Activated B cell treated with CpG ODN at 0.5 μM for 24 hours (primary cell): Measurements from ENCODE around the gene SEPTIN2. TPM values are rescaled to one million over a fixed set of nuclear protein-coding genes. Genes with fewer than 3 reads are reported as not detected.

Experiments
- ATAC-seq: fragments of 200-7000 bp; cut with Tn5 transposase; one replicate; pipeline ENCODE4 v1.10.0; 2021; ENCODE audit warnings: low read depth, mild to moderate bottlenecking, moderate library complexity
- CTCF ChIA-PET: fragments of 350-600 bp; sonication (Branson Sonifier 250); formaldehyde crosslinking; loops from one replicate; lab custom pipeline; 2021; ENCODE audit warnings: antibody characterized with exemption; lab: Charles Lee
- POLR2A ChIA-PET: fragments of 350-600 bp; sonication (Branson Sonifier 250); formaldehyde crosslinking; loops from one replicate; lab custom pipeline; 2021; ENCODE audit warnings: antibody characterized with exemption; lab: Charles Lee
- DNase-seq: peaks from one replicate; pipeline ENCODE4 v3.0.0; 2022
- H3K27ac Mint-ChIP-seq: one replicate; pipeline ENCODE4 v1.8.0; 2020; ENCODE audit warnings: mixed read lengths
- H3K27me3 Mint-ChIP-seq: one replicate; pipeline ENCODE4 v1.8.0; 2021; ENCODE audit warnings: mixed read lengths
- H3K36me3 Mint-ChIP-seq: one replicate; pipeline ENCODE4 v1.8.0; 2021; ENCODE audit warnings: low read depth, mixed read lengths
- H3K4me1 Mint-ChIP-seq: one replicate; pipeline ENCODE4 v1.8.0; 2021; ENCODE audit warnings: mixed read lengths
- H3K4me3 Mint-ChIP-seq: one replicate; pipeline ENCODE4 v1.8.0; 2020; ENCODE audit warnings: mild to moderate bottlenecking, mixed read lengths
- H3K9me3 Mint-ChIP-seq: one replicate; pipeline ENCODE4 v1.8.0; 2020; ENCODE audit warnings: mixed read lengths
- intact Hi-C: fragments of 100-400 bp; cut with micrococcal nuclease; formaldehyde crosslinking; loops from one replicate; pipeline ENCODE4 v1.15.1; 2024
- total RNA-seq: library from RNA; stranded (reverse); gene quantifications from 2 replicates; pipeline ENCODE4 v1.2.3, GENCODE V29; 2022
- TF ChIP-seq, protein P1 (sequence below): fragments of 200-600 bp; IDR thresholded peaks from one replicate; pipeline ENCODE4 v1.8.0; 2022; ENCODE audit warnings: antibody characterized with exemption, mild to moderate bottlenecking

The SEPTIN2 gene
- total RNA-seq, 1 donor from 2014 or later, result 251 TPM

DNA sequence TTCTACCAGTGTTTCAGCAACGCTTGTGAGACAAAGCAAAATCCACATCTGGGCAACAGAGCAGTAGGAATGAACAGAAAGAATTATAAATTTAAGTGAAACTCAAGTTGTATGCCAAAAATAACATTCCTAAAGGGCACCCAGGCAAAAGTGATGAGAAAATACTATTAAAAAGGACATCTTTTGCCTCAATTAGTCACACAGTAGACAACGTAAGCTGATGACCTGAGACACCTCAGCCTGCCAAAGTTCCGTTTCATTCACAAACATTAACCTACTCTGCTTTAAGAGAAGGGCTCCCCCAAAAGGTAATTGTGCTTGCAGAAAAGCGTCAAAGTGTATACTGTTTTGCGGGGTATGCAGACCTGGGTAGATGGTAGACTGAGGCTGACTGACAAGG lies 7.5 kb upstream of the SEPTIN2 start:
- Mint-ChIP-seq H3K27me3 (no peaks in the 10 kb centered on the region), H3K27ac (no peak overlapping the region), H3K4me1 (peaks cover 70% of the 10 kb centered on the region), H3K4me3 (no peak overlapping the region), H3K9me3 (no peaks in the 10 kb centered on the region), H3K36me3 (no peaks in the 10 kb centered on the region)
- intact Hi-C loops, result loop anchor here (2.0 kb wide), 1 partner anchor 17 kb away; no protein-coding TSS in a partner anchor
- TF ChIP-seq, protein P1, sequence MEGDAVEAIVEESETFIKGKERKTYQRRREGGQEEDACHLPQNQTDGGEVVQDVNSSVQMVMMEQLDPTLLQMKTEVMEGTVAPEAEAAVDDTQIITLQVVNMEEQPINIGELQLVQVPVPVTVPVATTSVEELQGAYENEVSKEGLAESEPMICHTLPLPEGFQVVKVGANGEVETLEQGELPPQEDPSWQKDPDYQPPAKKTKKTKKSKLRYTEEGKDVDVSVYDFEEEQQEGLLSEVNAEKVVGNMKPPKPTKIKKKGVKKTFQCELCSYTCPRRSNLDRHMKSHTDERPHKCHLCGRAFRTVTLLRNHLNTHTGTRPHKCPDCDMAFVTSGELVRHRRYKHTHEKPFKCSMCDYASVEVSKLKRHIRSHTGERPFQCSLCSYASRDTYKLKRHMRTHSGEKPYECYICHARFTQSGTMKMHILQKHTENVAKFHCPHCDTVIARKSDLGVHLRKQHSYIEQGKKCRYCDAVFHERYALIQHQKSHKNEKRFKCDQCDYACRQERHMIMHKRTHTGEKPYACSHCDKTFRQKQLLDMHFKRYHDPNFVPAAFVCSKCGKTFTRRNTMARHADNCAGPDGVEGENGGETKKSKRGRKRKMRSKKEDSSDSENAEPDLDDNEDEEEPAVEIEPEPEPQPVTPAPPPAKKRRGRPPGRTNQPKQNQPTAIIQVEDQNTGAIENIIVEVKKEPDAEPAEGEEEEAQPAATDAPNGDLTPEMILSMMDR, result no peak
- DNase-seq (no peak), ATAC-seq (no peak)
- ChIA-PET POLR2A (no interaction called here), CTCF (no interaction called here)

DNA sequence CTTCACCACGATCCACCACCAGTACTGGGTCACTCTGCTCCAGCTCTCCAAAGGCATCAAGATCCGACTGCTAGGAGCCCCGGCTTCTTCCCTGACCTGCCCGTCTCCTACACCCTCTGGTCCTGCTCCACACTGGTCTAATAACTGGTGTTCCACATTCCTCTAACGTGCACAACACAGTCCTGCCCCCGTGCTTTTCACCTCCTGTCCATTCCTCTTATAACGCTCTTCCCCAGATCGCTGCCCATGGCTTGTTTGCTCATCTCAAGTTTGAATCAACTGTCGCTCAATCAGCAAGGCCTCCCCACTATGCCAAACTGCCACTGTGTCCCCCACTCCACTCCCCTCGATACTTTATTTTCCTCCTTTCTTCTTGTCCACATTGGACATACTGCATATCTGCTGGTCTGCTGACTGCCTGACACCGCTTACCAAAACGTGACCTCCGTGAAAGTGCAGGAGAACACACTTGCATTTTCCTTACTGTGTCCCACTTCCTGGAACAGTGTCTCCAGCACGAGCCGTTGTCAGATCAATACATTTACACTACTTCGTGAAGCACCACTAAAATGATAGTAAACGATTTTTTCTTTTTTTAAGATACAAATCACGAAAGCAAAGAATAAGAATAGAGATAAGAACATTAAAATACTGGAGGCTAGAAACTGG lies 6.8 kb upstream of the SEPTIN2 start:
- TF ChIP-seq, protein P1, result no peak
- ChIA-PET POLR2A (interaction anchor here (1.0 kb wide), 1 partner anchor 392 kb away, joined by 3 read pairs; no protein-coding TSS in a partner anchor), CTCF (interaction anchor here (1.0 kb wide), 1 partner anchor 83 kb away, joined by 3 read pairs; no protein-coding TSS in a partner anchor)
- Mint-ChIP-seq H3K27me3 (no peaks in the 10 kb centered on the region), H3K36me3 (no peaks in the 10 kb centered on the region), H3K9me3 (no peaks in the 10 kb centered on the region), H3K27ac (peak overlapping the region; percentile 85), H3K4me1 (peaks cover 75% of the 10 kb centered on the region), H3K4me3 (no peak overlapping the region)
- no peak for DNase-seq
- intact Hi-C loops, result loop anchor here (2.0 kb wide), 1 partner anchor 16 kb away; no protein-coding TSS in a partner anchor
- ATAC-seq, result no peak

DNA sequence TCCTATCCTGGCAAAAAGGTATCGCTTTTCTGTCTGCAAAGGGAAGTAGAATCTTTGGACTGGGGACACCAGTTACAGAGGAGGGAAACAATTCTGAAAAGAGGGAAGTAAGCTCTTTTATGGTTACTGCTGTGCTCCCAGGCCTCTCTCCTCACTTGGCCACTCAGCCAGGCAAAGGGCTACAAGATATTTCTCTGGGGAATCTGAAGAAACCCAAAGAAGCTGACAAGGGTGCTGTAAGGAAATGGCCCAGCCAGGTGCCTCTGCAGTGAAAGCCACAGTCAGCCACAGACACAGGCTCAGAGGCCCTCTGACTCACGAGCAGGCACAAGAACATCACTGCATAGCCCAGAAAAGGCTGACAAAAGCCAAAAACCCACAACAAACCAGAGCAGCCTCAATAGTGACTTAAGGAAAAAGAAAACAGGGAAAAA lies 6.0 kb upstream of the SEPTIN2 start:
- ChIA-PET POLR2A (interaction anchor here (0.6 to 1.0 kb wide), 3 partner anchors 9 to 392 kb away, joined by 3 to 5 read pairs (median 3); no protein-coding TSS in a partner anchor), CTCF (interaction anchor here (1.0 kb wide), 1 partner anchor 82 kb away, joined by 3 read pairs; no protein-coding TSS in a partner anchor)
- peak overlapping the region; percentile 85 for H3K27ac Mint-ChIP-seq
- no peaks in the 10 kb centered on the region for H3K9me3 Mint-ChIP-seq
- H3K27me3 Mint-ChIP-seq, result no peaks in the 10 kb centered on the region
- intact Hi-C loops, result loop anchor here (2.0 to 10.0 kb wide), 2 partner anchors 15 to 1905 kb away; partner anchors contain the start of gene HDAC4
- no peaks in the 10 kb centered on the region for H3K36me3 Mint-ChIP-seq
- ATAC-seq, result peak; percentile 85
- peaks cover 75% of the 10 kb centered on the region for H3K4me1 Mint-ChIP-seq
- TF ChIP-seq, protein P1, result no peak
- DNase-seq, result peak; percentile 51
- H3K4me3 Mint-ChIP-seq, result peak overlapping the region; percentile 68

DNA sequence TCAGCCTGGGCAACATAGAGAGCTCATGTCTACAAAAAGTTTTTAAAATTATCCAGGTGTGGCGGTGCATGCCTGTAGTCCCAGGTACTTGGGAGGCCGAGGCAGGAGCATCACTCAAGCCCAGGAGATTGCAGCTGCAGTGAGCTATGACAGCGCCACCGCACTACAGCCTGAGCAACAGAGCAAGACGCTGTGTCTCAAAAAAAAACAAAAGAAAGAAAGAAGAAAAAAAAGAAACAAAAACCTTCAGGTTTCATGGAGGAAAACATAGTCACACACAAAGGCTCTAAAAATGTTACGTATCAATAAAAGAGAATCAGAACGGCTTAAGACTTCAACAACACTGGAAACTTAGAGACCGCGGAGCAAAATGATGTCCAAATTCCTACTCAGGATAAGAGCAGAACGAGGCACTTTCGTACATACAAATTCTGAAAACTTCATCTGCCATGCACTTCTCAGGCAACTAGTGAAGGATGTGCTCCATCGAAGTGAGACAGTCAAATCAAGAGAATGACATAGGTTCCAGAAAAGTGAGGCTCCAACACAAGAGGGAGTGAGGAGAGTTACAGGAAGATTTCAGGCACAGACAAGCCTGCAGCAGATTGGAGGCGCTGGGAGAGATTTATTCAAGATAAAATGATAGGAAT lies 4.7 kb upstream of the SEPTIN2 start:
- H3K27me3 Mint-ChIP-seq, result no peaks in the 10 kb centered on the region

More for the DNA sequence above, 4.7 kb upstream of the SEPTIN2 start:
- POLR2A ChIA-PET, result interaction anchor here (0.6 kb wide), 1 partner anchor 149 kb away, joined by 5 read pairs; no protein-coding TSS in a partner anchor
- CTCF ChIA-PET, result interaction anchor here (0.5 kb wide), 1 partner anchor 54 kb away, joined by 3 read pairs; no protein-coding TSS in a partner anchor
- Mint-ChIP-seq H3K4me1 (peaks cover 65% of the 10 kb centered on the region), H3K4me3 (peak overlapping the region; percentile 57), H3K36me3 (peaks cover 6% of the 10 kb centered on the region), H3K9me3 (no peaks in the 10 kb centered on the region), H3K27ac (peak overlapping the region; percentile 47)
- TF ChIP-seq, protein P1, result no peak
- ATAC-seq (no peak), DNase-seq (no peak)
- intact Hi-C loops, result loop anchor here (10.0 kb wide), 1 partner anchor 1906 kb away; the partner anchor contains the start of gene HDAC4
